Measurements from ENCODE around the gene TSPAN9. TPM values are rescaled to one million over a fixed set of nuclear protein-coding genes. Genes with fewer than 3 reads are reported as not detected.

TSPAN9 gene
- total and polyA plus RNA-seq, 4 experiments from 2014 or later, result 0.67 to 0.84 TPM; not detected in 2

GRCh38 chr12:3311027-3311402 lies 233.8 kb downstream of the TSPAN9 start:
- CTCF ChIA-PET (ENCODE audit: partially characterized antibody), result interaction anchor here (10.2 kb wide), 1 partner anchor 11 kb away, joined by 87 read pairs; no protein-coding TSS in a partner anchor
- POLR2A ChIA-PET (ENCODE audit: partially characterized antibody), result no interaction called here
- no peaks in the 10 kb centered on the region for H3K9me3 ChIP-seq (ENCODE audit: control insufficient read depth in 1 of 2, low read length in 2 of 2)
- H3K4me3 ChIP-seq (ENCODE audit: low read length in 2 of 2), result no peak overlapping the region
- no peaks in the 10 kb centered on the region for H3K4me1 ChIP-seq (ENCODE audit: insufficient read depth, low read length)
- no peaks in the 10 kb centered on the region for H3K36me3 ChIP-seq (ENCODE audit: insufficient read depth, low read length)
- Mint-ChIP-seq H3K27ac (no peak overlapping the region), H3K36me3 (no peaks in the 10 kb centered on the region), H3K27me3 (peaks cover 11 to 20% of the 10 kb centered on the region in 2 donors), H3K9me3 (no peaks in the 10 kb centered on the region), H3K4me3 (no peak overlapping the region), H3K4me1 (no peaks in the 10 kb centered on the region)
- intact Hi-C loops (cut with micrococcal nuclease), result no loop called here
- DNase-seq, result no peak
- H3K27ac ChIP-seq (ENCODE audit: low read depth, low read length), result no peak overlapping the region
- H3K27me3 ChIP-seq (ENCODE audit: insufficient read depth, low read length), result no peaks in the 10 kb centered on the region

DNA sequence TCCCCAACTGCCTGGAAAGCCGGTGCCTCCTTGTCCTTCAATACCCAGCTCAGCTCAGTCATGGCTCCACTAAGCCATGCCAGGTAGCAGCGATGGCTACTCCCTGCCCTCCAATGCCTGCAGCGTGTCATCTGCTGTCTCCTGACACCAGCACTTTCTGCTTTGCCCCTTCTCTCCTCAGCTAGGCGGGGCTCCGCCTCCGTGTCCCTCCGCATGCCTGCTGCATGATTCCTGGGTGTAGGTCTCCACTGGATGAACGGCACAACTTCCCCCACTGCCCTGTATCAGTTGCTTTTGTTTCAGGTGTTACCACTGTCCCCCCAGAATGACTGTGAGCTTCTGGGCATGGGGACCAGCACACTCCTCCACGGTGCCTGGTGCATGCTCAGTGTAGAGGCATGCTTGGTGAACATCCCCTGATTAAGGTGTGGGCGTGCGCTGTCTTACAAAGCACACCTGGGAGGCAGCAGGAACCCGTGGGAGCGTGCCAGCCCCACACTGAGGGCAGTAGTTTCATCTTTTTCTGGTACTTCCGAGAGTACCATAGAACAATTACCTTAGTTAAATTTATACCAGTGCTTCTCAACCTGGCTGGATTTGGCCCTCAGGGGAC lies 234.4 kb downstream of the TSPAN9 start:
- Mint-ChIP-seq H3K9me3 (no peaks in the 10 kb centered on the region), H3K4me3 (no peak overlapping the region), H3K27ac (no peak overlapping the region), H3K36me3 (no peaks in the 10 kb centered on the region), H3K4me1 (no peaks in the 10 kb centered on the region), H3K27me3 (peaks cover 11 to 20% of the 10 kb centered on the region in 2 donors)
- no peak for DNase-seq
- H3K27me3 ChIP-seq (ENCODE audit: insufficient read depth, low read length), result no peaks in the 10 kb centered on the region
- H3K27ac ChIP-seq (ENCODE audit: low read depth, low read length), result no peak overlapping the region
- ChIA-PET POLR2A (ENCODE audit: partially characterized antibody) (no interaction called here), CTCF (ENCODE audit: partially characterized antibody) (interaction anchor here (10.2 kb wide), 1 partner anchor 12 kb away, joined by 87 read pairs; no protein-coding TSS in a partner anchor)
- intact Hi-C loops (cut with micrococcal nuclease), result no loop called here
- no peaks in the 10 kb centered on the region for H3K9me3 ChIP-seq (ENCODE audit: control insufficient read depth in 1 of 2, low read length in 2 of 2)
- no peak overlapping the region for H3K4me3 ChIP-seq (ENCODE audit: low read length in 2 of 2)
- H3K4me1 ChIP-seq (ENCODE audit: insufficient read depth, low read length), result no peaks in the 10 kb centered on the region
- no peaks in the 10 kb centered on the region for H3K36me3 ChIP-seq (ENCODE audit: insufficient read depth, low read length)

- H3K9me3 Mint-ChIP-seq, result no peaks in the 10 kb centered on the region
- no peaks in the 10 kb centered on the region for H3K36me3 Mint-ChIP-seq
- peaks cover 9 to 19% of the 10 kb centered on the region in 2 donors for H3K27me3 Mint-ChIP-seq
- no peaks in the 10 kb centered on the region for H3K36me3 ChIP-seq (ENCODE audit: insufficient read depth, low read length)
- no peak for DNase-seq
- intact Hi-C loops (cut with micrococcal nuclease), result loop anchor here (1.0 kb wide), 1 partner anchor 464 kb away; no protein-coding TSS in a partner anchor
- no peaks in the 10 kb centered on the region for H3K4me1 Mint-ChIP-seq
- CTCF ChIA-PET (ENCODE audit: partially characterized antibody), result interaction anchor here (1.2 to 10.2 kb wide), 5 partner anchors 13 to 492 kb away, joined by 3 to 87 read pairs (median 5); no protein-coding TSS in a partner anchor
- POLR2A ChIA-PET (ENCODE audit: partially characterized antibody), result no interaction called here
- no peak overlapping the region for H3K4me3 ChIP-seq (ENCODE audit: low read length in 2 of 2)
- no peak overlapping the region for H3K4me3 Mint-ChIP-seq
- H3K9me3 ChIP-seq (ENCODE audit: control insufficient read depth in 1 of 2, low read length in 2 of 2), result no peaks in the 10 kb centered on the region
- no peaks in the 10 kb centered on the region for H3K4me1 ChIP-seq (ENCODE audit: insufficient read depth, low read length)
- H3K27ac Mint-ChIP-seq, result no peak overlapping the region
- no peak overlapping the region for H3K27ac ChIP-seq (ENCODE audit: low read depth, low read length)
- H3K27me3 ChIP-seq (ENCODE audit: insufficient read depth, low read length), result no peaks in the 10 kb centered on the region
Observed at GRCh38 chr12:3313066-3313465, 235.9 kb downstream of the TSPAN9 start.

GRCh38 chr12:3313675-3314663 lies 236.8 kb downstream of the TSPAN9 start:
- Mint-ChIP-seq H3K4me3 (no peak overlapping the region), H3K27ac (peak overlapping the region in 1 of 7 donors; percentile 71), H3K4me1 (no peaks in the 10 kb centered on the region), H3K27me3 (peaks cover 9 to 17% of the 10 kb centered on the region in 2 donors), H3K36me3 (no peaks in the 10 kb centered on the region), H3K9me3 (peaks cover 0 to 1% (median 0%) of the 10 kb centered on the region in 8 donors)
- ChIA-PET CTCF (ENCODE audit: partially characterized antibody) (interaction anchor here (1.1 to 10.2 kb wide), 7 partner anchors 14 to 491 kb away, joined by 3 to 87 read pairs (median 4); no protein-coding TSS in a partner anchor), POLR2A (ENCODE audit: partially characterized antibody) (no interaction called here)
- intact Hi-C loops (cut with micrococcal nuclease), result loop anchor here (1.0 kb wide), 1 partner anchor 463 kb away; no protein-coding TSS in a partner anchor
- peak in 4 of 5 donors; percentile 4 to 13 (median 7) for DNase-seq
- no peaks in the 10 kb centered on the region for H3K36me3 ChIP-seq (ENCODE audit: insufficient read depth, low read length)
- no peak overlapping the region for H3K4me3 ChIP-seq (ENCODE audit: low read length in 2 of 2)
- no peak overlapping the region for H3K27ac ChIP-seq (ENCODE audit: low read depth, low read length)
- no peaks in the 10 kb centered on the region for H3K9me3 ChIP-seq (ENCODE audit: control insufficient read depth in 1 of 2, low read length in 2 of 2)
- H3K27me3 ChIP-seq (ENCODE audit: insufficient read depth, low read length), result no peaks in the 10 kb centered on the region
- H3K4me1 ChIP-seq (ENCODE audit: insufficient read depth, low read length), result no peaks in the 10 kb centered on the region

DNA sequence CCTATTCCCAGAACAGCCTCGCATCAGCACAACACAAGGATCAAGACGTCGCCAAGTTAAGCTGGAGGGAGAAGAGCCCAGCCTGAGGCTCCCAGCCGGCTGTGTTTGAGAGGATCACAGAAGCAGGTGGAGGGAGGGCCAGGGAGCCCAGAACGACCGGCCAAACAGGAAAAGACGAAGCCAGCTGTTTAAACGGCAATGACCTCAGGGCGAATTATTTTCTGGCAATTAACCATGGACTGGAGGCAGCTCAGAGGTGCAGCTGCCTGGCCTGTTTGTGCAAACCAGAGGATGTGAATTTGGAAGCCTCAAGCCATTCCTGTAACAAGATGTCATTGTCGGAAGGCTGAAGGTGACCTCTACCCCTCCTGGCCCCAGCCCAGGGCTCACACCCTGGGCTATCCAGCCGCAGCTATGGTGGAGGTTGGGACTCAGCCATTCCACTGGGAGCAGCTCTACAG lies 238.1 kb downstream of the TSPAN9 start:
- no peaks in the 10 kb centered on the region for H3K4me1 Mint-ChIP-seq
- H3K9me3 Mint-ChIP-seq, result peaks cover 0 to 1% (median 0%) of the 10 kb centered on the region in 8 donors
- H3K27me3 Mint-ChIP-seq, result peaks cover 9 to 20% of the 10 kb centered on the region in 2 donors
- no peak overlapping the region for H3K4me3 Mint-ChIP-seq
- no peaks in the 10 kb centered on the region for H3K36me3 Mint-ChIP-seq
- Histone ChIP-seq H3K27me3 (ENCODE audit: insufficient read depth, low read length) (no peaks in the 10 kb centered on the region), H3K4me1 (ENCODE audit: insufficient read depth, low read length) (no peaks in the 10 kb centered on the region), H3K9me3 (ENCODE audit: control insufficient read depth in 1 of 2, low read length in 2 of 2) (no peaks in the 10 kb centered on the region), H3K36me3 (ENCODE audit: insufficient read depth, low read length) (no peaks in the 10 kb centered on the region), H3K4me3 (ENCODE audit: low read length in 2 of 2) (no peak overlapping the region), H3K27ac (ENCODE audit: low read depth, low read length) (no peak overlapping the region)
- DNase-seq, result no peak
- intact Hi-C loops (cut with micrococcal nuclease), result no loop called here
- ChIA-PET POLR2A (ENCODE audit: partially characterized antibody) (no interaction called here), CTCF (ENCODE audit: partially characterized antibody) (interaction anchor here (1.2 to 10.2 kb wide), 3 partner anchors 15 to 488 kb away, joined by 3 to 87 read pairs (median 10); no protein-coding TSS in a partner anchor)
- H3K27ac Mint-ChIP-seq, result no peak overlapping the region

DNA sequence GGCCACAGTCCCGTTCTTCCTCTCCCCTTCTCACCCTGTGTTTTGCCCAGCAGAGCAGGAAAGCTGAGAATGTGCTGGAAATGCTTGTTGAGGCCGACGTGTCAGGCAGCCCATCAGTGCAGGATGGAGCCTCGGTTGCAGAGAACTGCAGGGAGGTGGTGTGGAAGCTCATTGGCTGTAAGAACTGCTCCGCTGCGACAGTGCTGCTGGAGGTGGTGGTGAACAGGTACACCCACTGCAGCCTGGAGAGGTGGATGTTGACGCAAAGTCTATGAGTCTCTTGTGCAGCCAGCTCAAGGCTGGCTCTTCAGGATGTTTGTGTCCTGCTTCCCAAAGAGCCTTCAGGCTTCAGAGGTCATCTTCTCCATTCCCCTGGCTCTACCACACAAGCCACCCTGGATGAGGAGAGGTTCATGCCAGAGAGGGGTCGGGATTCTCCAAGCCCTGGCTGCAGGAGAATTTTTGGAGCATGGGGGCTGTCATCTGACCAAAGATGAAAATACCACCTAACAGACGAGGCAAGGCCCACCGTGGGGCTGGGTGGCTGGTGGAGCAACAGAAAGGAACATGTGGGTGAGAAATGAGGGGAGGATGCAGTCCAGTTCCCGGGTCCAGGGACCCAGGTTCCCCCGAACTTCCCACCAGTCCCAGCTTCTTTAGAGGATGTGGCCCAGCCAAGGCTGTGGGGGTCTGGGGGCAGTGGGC lies 239.7 kb downstream of the TSPAN9 start:
- POLR2A ChIA-PET (ENCODE audit: partially characterized antibody), result no interaction called here

More for the DNA sequence above, 239.7 kb downstream of the TSPAN9 start:
- CTCF ChIA-PET (ENCODE audit: partially characterized antibody), result interaction anchor here (1.3 to 10.2 kb wide), 2 partner anchors 17 to 461 kb away, joined by 3 to 87 read pairs; no protein-coding TSS in a partner anchor
- Mint-ChIP-seq H3K4me3 (no peak overlapping the region), H3K27me3 (peaks cover 8 to 17% of the 10 kb centered on the region in 2 donors), H3K4me1 (no peaks in the 10 kb centered on the region), H3K27ac (no peak overlapping the region), H3K9me3 (peaks cover 0 to 1% (median 0%) of the 10 kb centered on the region in 8 donors), H3K36me3 (no peaks in the 10 kb centered on the region)
- Histone ChIP-seq H3K4me3 (ENCODE audit: low read length in 2 of 2) (no peak overlapping the region), H3K36me3 (ENCODE audit: insufficient read depth, low read length) (no peaks in the 10 kb centered on the region), H3K9me3 (ENCODE audit: control insufficient read depth in 1 of 2, low read length in 2 of 2) (no peaks in the 10 kb centered on the region), H3K27me3 (ENCODE audit: insufficient read depth, low read length) (no peaks in the 10 kb centered on the region), H3K4me1 (ENCODE audit: insufficient read depth, low read length) (no peaks in the 10 kb centered on the region), H3K27ac (ENCODE audit: low read depth, low read length) (no peak overlapping the region)
- no peak for DNase-seq
- intact Hi-C loops (cut with micrococcal nuclease), result no loop called here
